GM23248 (cell line): ENCODE data around the gene ALCAM.

Source experiments
- EZH2 ChIP-seq: fragments of 200-600 bp; sonication (generic); IDR thresholded peaks from 2 replicates; pipeline ENCODE4 v1.6.1; 2018; ENCODE audit warnings: antibody characterized with exemption, mild to moderate bottlenecking; ENCODE audit not compliant: insufficient read depth, poor library complexity, severe bottlenecking
- EZH2phosphoT487 ChIP-seq: fragments of 200-600 bp; sonication (generic); IDR thresholded peaks from 2 replicates; pipeline ENCODE4 v1.6.1; 2018; ENCODE audit warnings: antibody characterized with exemption, moderate library complexity, mild to moderate bottlenecking, low read depth; ENCODE audit not compliant: insufficient read depth

DNA sequence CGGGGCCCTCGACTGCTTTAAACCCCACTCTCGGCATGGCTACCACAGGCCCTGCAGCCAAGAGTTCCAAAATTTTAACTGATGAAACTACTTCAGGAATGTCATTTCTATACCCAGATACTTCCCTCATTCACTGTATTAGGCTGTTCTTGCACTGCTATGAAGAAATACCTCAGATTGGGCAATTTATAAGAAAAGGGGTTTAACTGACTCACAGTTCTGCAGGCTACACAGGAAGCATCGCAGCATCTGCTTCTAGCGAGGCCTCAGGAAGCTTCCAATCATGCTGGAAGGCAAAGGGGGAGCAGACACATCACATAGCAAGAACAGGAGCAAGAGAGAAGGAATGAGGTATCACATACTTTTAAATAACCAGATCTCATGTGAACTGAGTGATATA, 21.6 kb upstream of the ALCAM start:
- no peak for TF ChIP-seq EZH2
- no peak for TF ChIP-seq EZH2phosphoT487
